Gastroesophageal sphincter (tissue), 3 donors: ENCODE results near the gene SLC17A5.

ENCODE experiments used
- CTCF ChIP-seq, 4 experiments: fragments of 200-600 bp in 2 of 4; fragments of 450-650 bp in 2 of 4; sonication (generic) in 1 of 4; IDR thresholded peaks; one replicate each; pipeline ENCODE4 v1.5.1; 2017 to 2019; ENCODE audit warnings: antibody characterized with exemption in 4 of 4, mild to moderate bottlenecking in 2 of 4, moderate library complexity in 2 of 4
- POLR2AphosphoS5 ChIP-seq: sonication (generic); formaldehyde crosslinking; IDR thresholded peaks from one replicate; pipeline ENCODE4 v1.6.1; 2017; ENCODE audit warnings: antibody characterized with exemption

GRCh38 chr6:73624896-73625295, 28.9 kb downstream of the SLC17A5 start:
- TF ChIP-seq CTCF (IDR thresholded peaks at IDR 0.05) (no peak), POLR2AphosphoS5 (no peak)
